Effector memory CD4-positive, alpha-beta T cell (primary cell): Measurements from ENCODE around the gene TNC.

Source experiments
- DNase-seq, 3 donors: peaks; one replicate each; pipeline ENCODE4 v3.0.0-alpha.2; 2020
- H3K27ac ChIP-seq: 2 replicates; pipeline ENCODE4 v1.7.0; 2013; ENCODE audit warnings: mild to moderate bottlenecking, low read length, moderate library complexity; ENCODE audit not compliant: insufficient read depth, poor library complexity, severe bottlenecking
- H3K27me3 ChIP-seq: replicated peaks from 2 replicates; pipeline ENCODE4 v1.7.0; 2013; ENCODE audit warnings: mild to moderate bottlenecking, low read length; ENCODE audit not compliant: insufficient read depth, control insufficient read depth, poor library complexity, severe bottlenecking
- H3K36me3 ChIP-seq: 2 replicates; pipeline ENCODE4 v1.7.0; 2013; ENCODE audit warnings: mild to moderate bottlenecking, low read length, moderate library complexity; ENCODE audit not compliant: control insufficient read depth, insufficient read depth
- H3K4me1 ChIP-seq: 2 replicates; pipeline ENCODE4 v1.7.0; 2013; ENCODE audit warnings: low read length, mild to moderate bottlenecking; ENCODE audit not compliant: control insufficient read depth, insufficient read depth, poor library complexity, severe bottlenecking
- H3K4me3 ChIP-seq: 2 replicates; pipeline ENCODE4 v1.7.0; 2013; ENCODE audit warnings: low read length, low read depth, mild to moderate bottlenecking; ENCODE audit not compliant: insufficient read depth, poor library complexity, severe bottlenecking
- H3K9me3 ChIP-seq: 2 replicates; pipeline ENCODE4 v1.7.0; 2013; ENCODE audit warnings: mild to moderate bottlenecking, low read length, moderate library complexity; ENCODE audit not compliant: control insufficient read depth

Gene TNC

DNA sequence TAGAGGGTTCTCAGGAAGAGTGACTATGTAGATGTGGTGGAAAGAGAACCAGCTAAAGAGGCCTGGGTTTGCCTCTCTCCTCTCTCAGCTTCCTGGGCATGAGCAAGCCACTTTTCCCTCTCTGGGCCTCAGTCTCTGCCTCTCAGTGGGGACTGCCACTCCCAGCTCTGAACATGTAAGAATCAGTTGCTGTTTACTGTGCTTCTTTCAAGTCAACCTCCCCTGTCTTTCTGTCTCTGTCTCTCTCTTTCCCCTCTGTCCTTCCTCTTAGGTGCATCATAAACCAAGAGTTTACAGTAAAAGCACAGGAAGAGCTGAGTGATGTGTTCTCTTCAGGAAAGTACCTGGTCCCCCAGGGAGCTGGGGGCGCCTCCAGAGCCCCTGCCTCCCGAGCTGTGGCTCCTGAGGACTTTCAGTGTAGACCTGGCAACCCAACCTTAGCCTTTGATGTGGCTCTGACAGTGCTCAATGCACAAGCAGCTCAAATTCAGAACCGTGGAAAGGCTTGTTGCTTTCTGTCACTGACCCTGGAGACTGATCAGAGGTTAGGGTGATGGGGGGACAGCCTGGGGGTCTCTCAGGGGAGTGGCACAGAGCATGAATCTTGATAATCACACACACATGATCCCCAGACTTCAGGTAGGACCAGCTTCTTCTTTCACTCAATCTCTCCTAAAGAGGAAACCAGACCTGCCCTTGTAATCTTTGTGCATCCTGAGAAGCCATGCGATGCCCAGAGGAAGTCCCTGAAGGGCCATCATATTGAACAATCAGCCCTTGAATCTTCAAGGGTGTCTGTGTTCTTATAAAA lies 128.2 kb downstream of the TNC start:
- H3K4me3 ChIP-seq, result no peak overlapping the region
- no peak for DNase-seq
- peak overlapping the region; percentile 30 for H3K27ac ChIP-seq
- H3K4me1 ChIP-seq, result peaks cover 20% of the 10 kb centered on the region
- no peaks in the 10 kb centered on the region for H3K9me3 ChIP-seq
- H3K27me3 ChIP-seq, result no peaks in the 10 kb centered on the region
- H3K36me3 ChIP-seq, result no peaks in the 10 kb centered on the region

DNA sequence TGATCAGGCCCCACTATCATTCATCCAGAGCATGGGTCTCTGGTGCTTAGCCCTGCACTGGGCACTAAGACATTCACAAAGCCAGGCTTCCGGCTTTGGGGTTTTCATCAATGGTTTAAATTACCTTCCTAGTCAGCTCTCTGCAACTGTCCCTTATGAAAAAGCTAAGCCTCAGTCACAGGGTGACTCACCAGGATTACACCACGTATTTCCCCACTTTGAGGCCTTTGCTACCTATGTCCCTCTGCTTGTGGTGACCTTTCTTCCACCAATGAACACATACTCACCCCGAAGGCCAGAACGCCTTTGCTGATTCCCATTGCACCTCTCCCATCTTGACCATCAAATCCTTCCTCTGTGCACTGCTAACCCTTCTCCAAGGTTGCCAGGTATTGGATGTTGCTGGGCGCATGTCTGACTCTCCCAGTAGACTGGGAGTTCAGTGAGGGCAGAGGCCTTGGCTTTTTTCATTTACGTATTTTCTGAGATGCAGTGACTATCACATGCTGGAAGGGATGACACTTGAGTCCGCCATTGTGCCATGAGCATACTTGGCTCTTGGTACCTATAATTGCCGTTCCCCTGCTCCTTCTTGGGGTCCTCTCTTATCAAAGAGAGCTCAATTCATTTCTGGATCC lies 128.9 kb downstream of the TNC start:
- no peaks in the 10 kb centered on the region for H3K9me3 ChIP-seq
- H3K4me3 ChIP-seq, result no peak overlapping the region
- H3K27ac ChIP-seq, result peak overlapping the region; percentile 30
- no peak for DNase-seq
- H3K4me1 ChIP-seq, result peaks cover 20% of the 10 kb centered on the region
- H3K36me3 ChIP-seq, result no peaks in the 10 kb centered on the region
- no peaks in the 10 kb centered on the region for H3K27me3 ChIP-seq

DNA sequence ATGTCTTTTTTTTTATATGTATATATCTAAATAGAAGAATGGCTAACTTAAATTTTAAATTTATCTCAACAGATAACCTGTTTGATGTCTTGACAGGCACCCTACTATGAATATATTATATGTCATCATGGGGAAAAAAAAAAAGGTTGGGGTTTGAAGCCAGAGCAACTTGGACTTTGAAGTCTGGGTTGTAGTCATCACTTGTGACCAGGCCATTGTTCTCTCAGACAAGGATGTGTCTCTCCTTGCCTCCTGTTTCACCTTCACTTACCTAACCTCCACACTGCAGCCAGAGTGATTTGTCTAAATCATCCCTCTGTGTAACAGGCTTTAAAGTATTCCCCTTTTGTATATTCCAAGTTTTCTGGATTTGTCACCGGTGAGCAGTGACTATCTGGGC lies 130.8 kb downstream of the TNC start:
- no peak overlapping the region for H3K27ac ChIP-seq
- H3K4me3 ChIP-seq, result no peak overlapping the region
- no peak for DNase-seq
- peaks cover 20% of the 10 kb centered on the region for H3K4me1 ChIP-seq
- H3K9me3 ChIP-seq, result no peaks in the 10 kb centered on the region
- no peaks in the 10 kb centered on the region for H3K36me3 ChIP-seq
- H3K27me3 ChIP-seq, result no peaks in the 10 kb centered on the region

DNA sequence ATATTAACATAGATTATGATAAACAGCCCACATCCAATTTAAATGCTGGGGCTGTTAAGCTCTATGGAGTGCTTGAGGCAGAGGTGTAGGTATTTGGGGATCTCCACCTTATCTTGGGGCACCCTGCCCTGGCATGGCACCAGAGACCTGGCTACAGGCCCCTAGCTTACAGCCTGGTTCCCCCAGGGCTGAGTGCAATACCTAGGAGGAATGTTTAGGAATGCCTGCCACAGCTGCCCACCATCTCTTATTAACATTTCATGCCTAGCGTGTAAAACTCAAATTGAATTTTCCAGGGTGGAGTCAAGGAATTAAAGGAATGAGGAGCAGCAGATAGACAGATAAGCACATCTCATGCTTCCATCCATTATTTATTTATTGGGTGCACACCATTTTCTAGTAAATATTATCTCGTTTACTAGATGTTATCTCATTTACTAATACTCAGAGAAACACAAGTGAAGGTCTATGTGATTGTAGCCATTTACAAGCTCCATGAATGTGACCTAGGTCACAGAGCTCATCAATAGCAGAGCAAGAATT lies 131.9 kb downstream of the TNC start:
- Histone ChIP-seq H3K27me3 (no peaks in the 10 kb centered on the region), H3K36me3 (no peaks in the 10 kb centered on the region), H3K27ac (no peak overlapping the region), H3K9me3 (no peaks in the 10 kb centered on the region), H3K4me1 (peaks cover 20% of the 10 kb centered on the region), H3K4me3 (no peak overlapping the region)
- no peak for DNase-seq

DNA sequence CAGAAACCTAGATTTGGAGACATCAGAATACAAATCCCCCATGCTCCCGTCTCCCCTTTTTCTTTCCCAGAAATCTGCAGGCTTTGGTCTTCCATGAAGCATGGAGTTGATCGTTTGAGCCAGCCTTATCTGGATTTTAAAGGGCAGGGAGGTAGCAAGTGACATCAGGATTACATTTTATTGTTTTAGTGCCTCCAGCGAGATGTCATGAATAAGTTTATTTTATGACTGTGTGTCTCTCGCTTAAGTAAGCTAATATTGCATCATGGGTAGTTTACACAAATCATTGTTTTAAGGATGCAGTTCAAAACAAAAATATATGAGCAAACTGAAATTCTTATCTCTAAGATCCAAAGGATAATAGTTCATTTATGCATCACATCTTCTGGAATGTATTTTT lies 136.9 kb downstream of the TNC start:
- H3K27ac ChIP-seq, result no peak overlapping the region
- H3K9me3 ChIP-seq, result no peaks in the 10 kb centered on the region
- DNase-seq, result no peak
- no peaks in the 10 kb centered on the region for H3K36me3 ChIP-seq
- H3K4me1 ChIP-seq, result no peaks in the 10 kb centered on the region
- H3K27me3 ChIP-seq, result no peaks in the 10 kb centered on the region
- no peak overlapping the region for H3K4me3 ChIP-seq

DNA sequence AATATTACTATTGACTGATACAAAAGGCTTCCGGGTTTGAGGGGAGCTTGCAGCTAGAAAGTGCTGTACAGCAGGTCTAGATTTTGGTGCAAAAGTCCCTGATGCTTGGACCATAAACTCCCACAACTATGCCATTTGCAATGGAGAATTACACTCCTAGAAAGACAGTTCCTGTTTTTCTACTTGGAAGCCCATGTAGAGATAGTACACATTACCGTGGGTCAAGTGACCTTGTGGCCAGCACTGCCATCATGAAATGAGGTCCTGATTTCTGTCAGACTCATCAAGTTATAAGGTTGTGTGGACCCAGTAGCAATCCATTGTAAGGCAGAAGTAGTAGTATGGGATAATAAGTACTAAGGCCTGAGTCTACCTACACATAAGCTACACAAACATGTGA lies 144.7 kb downstream of the TNC start:
- Histone ChIP-seq H3K4me3 (no peak overlapping the region), H3K27ac (no peak overlapping the region), H3K36me3 (no peaks in the 10 kb centered on the region), H3K4me1 (peaks cover 4% of the 10 kb centered on the region), H3K9me3 (no peaks in the 10 kb centered on the region), H3K27me3 (no peaks in the 10 kb centered on the region)
- no peak for DNase-seq

DNA sequence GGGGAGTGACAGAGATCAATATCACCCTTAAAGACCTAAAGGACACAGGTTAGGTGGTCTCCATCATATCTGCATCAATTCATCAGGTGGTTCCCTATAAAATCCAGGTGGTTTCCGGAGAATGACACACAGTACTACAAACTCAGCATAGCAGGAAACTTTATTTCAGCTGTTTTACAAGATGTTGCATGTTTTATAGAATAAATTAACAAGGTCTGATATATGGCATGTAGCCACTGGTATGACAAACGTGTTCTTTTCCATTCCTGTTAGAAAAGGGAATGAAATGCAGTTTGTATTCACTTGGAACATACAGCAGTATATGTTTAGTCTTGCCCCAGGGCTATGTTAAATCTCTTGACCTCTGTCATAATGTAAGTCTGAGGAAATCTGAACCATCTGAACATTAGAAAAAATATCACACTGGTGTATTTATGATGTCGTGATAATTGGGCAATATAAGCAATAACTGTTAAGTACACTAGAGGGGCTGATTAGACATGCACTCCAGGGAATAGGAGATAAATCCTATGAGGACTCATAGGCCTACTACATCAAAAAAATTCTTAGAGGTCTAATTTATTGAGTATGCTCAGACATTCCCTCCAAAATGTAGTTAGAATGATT lies 145.3 kb downstream of the TNC start:
- peaks cover 4% of the 10 kb centered on the region for H3K4me1 ChIP-seq
- no peak overlapping the region for H3K27ac ChIP-seq
- no peak overlapping the region for H3K4me3 ChIP-seq
- H3K9me3 ChIP-seq, result no peaks in the 10 kb centered on the region
- no peaks in the 10 kb centered on the region for H3K27me3 ChIP-seq
- H3K36me3 ChIP-seq, result no peaks in the 10 kb centered on the region
- DNase-seq, result no peak
